DOHH2 (cell line): ENCODE data around the gene MRPS34.

ENCODE experiments used
- H3F3A ChIP-seq: fragments of 200-600 bp; sonication (generic), shearing (Covaris generic); 2 replicates; pipeline ENCODE4 v1.6.0; 2016; ENCODE audit warnings: antibody characterized with exemption, mild to moderate bottlenecking; ENCODE audit not compliant: control insufficient read depth, insufficient read depth
- H3K27ac ChIP-seq: fragments of 200-600 bp; sonication (generic); 2 replicates; pipeline ENCODE4 v1.5.1; 2014; ENCODE audit warnings: low read depth, mild to moderate bottlenecking, low read length, moderate library complexity
- H3K27me3 ChIP-seq: fragments of 200-600 bp; sonication (generic); 2 replicates; pipeline ENCODE4 v1.6.1; 2014; ENCODE audit warnings: mild to moderate bottlenecking, low read length, mixed read lengths; ENCODE audit not compliant: control insufficient read depth
- H3K36me3 ChIP-seq: fragments of 200-600 bp; sonication (generic); 2 replicates; pipeline ENCODE4 v1.6.1; 2014; ENCODE audit warnings: mild to moderate bottlenecking, low read length, moderate library complexity, mixed read lengths; ENCODE audit not compliant: control insufficient read depth
- H3K4me1 ChIP-seq: fragments of 200-600 bp; sonication (generic); 2 replicates; pipeline ENCODE4 v1.6.1; 2014; ENCODE audit warnings: mild to moderate bottlenecking, low read length, mixed read lengths; ENCODE audit not compliant: control insufficient read depth
- H3K4me2 ChIP-seq: fragments of 200-600 bp; sonication (generic); 2 replicates; pipeline ENCODE4 v1.6.0; 2014; ENCODE audit warnings: mild to moderate bottlenecking, low read length, moderate library complexity
- H3K4me3 ChIP-seq: fragments of 200-600 bp; sonication (generic); 2 replicates; pipeline ENCODE4 v1.5.1; 2014; ENCODE audit warnings: mild to moderate bottlenecking, low read length, mixed read lengths
- H3K79me2 ChIP-seq: fragments of 200-600 bp; sonication (generic); 2 replicates; pipeline ENCODE4 v1.6.1; 2014; ENCODE audit warnings: mild to moderate bottlenecking, low read length, mixed read lengths; ENCODE audit not compliant: control insufficient read depth
- H3K9me2 ChIP-seq: fragments of 200-600 bp; sonication (generic); replicated peaks from 2 replicates; pipeline ENCODE4 v1.6.1; 2014; ENCODE audit warnings: mild to moderate bottlenecking, low read length, mixed read lengths; ENCODE audit not compliant: control insufficient read depth
- H3K9me3 ChIP-seq: fragments of 200-600 bp; sonication (generic); 2 replicates; pipeline ENCODE4 v1.6.1; 2014; ENCODE audit warnings: antibody characterized with exemption, low read length, mixed read lengths; ENCODE audit not compliant: control insufficient read depth, insufficient read depth
- H4K20me1 ChIP-seq: fragments of 200-600 bp; sonication (generic); 2 replicates; pipeline ENCODE4 v1.6.0; 2014; ENCODE audit warnings: low read depth, mild to moderate bottlenecking, antibody characterized with exemption, low read length, moderate library complexity; ENCODE audit not compliant: control insufficient read depth, insufficient read depth
- EZH2phosphoT487 ChIP-seq: fragments of 200-600 bp; sonication (generic); IDR thresholded peaks from 2 replicates; pipeline ENCODE4 v1.6.1; 2017; ENCODE audit warnings: borderline replicate concordance, mild to moderate bottlenecking, antibody characterized with exemption, low read length, moderate library complexity, mixed read lengths
- TF ChIP-seq, protein P1 (sequence below): fragments of 200-600 bp; sonication (generic); IDR thresholded peaks from one replicate; pipeline ENCODE4 v1.5.1; 2014; ENCODE audit warnings: antibody characterized with exemption, mild to moderate bottlenecking, low read depth, low read length; ENCODE audit not compliant: poor library complexity, severe bottlenecking

MRPS34 gene

DNA sequence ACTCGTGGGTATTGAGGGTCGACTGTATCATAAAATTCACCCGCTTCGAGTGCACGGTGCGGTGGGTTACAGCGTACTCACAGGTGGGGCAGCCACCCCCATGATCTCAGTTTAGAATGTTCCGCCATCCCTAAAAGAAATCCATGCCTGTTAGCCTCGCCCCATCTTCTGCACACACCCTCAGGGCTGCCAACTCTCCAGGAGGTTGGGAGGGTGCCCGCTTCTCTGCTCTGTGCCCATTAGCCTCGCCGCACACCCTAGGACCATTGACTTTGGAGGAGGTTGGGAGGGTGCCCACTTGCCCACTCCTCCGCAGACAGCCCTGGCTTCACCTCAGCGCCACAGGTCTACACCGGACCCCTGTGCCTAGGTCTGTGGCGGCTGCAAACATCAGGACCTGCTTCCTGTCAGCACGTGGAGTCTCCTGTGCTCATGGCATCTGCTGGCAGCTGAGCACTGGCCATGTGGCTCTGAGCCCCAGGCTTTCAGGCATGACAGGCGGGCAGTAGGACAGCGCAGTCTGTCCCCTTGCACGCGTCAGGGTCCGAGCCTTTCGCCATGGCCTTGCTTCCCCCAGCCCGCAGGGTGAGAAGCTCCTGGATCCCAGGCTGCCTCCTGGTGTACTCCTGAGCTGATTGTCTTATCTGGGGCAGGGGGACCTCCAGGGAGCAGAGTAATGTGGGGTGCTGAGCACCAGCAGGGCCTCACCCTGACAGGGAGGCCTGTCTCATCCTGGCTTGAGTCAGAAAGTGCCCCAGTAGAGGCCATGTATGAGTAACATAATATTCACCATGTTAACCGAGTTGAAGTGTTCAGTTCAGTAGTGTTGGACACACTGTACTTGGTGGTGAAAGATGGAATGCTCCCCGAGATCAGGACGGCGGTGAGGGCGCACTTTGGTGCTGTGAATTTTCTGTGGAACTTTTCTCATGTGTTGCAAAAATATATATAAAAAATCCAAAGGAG is 23.5 kb downstream of the MRPS34 start:
- Histone ChIP-seq H3K9me3 (no peaks in the 10 kb centered on the region), H4K20me1 (no peaks in the 10 kb centered on the region), H3K4me2 (no peak overlapping the region), H3F3A (no peaks in the 10 kb centered on the region), H3K4me1 (no peaks in the 10 kb centered on the region), H3K36me3 (peaks cover 57% of the 10 kb centered on the region), H3K4me3 (no peak overlapping the region), H3K9me2 (no peaks in the 10 kb centered on the region), H3K27me3 (no peaks in the 10 kb centered on the region), H3K79me2 (no peaks in the 10 kb centered on the region), H3K27ac (no peak overlapping the region)
- no peak for TF ChIP-seq EZH2phosphoT487
- TF ChIP-seq, protein P1, sequence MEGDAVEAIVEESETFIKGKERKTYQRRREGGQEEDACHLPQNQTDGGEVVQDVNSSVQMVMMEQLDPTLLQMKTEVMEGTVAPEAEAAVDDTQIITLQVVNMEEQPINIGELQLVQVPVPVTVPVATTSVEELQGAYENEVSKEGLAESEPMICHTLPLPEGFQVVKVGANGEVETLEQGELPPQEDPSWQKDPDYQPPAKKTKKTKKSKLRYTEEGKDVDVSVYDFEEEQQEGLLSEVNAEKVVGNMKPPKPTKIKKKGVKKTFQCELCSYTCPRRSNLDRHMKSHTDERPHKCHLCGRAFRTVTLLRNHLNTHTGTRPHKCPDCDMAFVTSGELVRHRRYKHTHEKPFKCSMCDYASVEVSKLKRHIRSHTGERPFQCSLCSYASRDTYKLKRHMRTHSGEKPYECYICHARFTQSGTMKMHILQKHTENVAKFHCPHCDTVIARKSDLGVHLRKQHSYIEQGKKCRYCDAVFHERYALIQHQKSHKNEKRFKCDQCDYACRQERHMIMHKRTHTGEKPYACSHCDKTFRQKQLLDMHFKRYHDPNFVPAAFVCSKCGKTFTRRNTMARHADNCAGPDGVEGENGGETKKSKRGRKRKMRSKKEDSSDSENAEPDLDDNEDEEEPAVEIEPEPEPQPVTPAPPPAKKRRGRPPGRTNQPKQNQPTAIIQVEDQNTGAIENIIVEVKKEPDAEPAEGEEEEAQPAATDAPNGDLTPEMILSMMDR = no peak

DNA sequence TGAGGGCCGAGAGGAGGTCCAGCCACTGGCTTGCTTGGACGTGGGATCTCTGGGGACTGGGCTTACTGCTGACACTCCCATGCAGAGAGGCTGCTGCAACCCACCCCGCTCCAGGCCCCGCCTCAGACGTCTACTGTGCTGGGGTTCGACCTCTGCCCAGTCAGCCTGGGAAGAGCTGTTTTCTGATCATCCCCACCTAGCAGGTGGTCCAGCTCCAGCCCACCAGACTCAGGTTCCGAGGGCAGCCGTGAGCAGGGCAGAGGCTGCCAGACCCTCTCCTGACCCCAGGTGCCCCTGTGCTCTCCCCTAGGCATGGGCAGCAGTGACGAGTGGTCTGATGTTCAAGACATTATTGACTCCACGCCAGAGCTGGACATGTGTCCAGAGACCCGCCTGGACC is 25.0 kb downstream of the MRPS34 start:
- no peaks in the 10 kb centered on the region for H3F3A ChIP-seq
- no peak overlapping the region for H3K27ac ChIP-seq
- no peaks in the 10 kb centered on the region for H3K27me3 ChIP-seq
- no peaks in the 10 kb centered on the region for H3K9me2 ChIP-seq
- no peaks in the 10 kb centered on the region for H3K4me1 ChIP-seq
- no peak for TF ChIP-seq EZH2phosphoT487
- TF ChIP-seq, protein P1 = no peak
- peaks cover 63% of the 10 kb centered on the region for H3K36me3 ChIP-seq
- no peak overlapping the region for H3K4me2 ChIP-seq
- H3K4me3 ChIP-seq = no peak overlapping the region
- no peaks in the 10 kb centered on the region for H3K9me3 ChIP-seq
- no peaks in the 10 kb centered on the region for H3K79me2 ChIP-seq
- no peaks in the 10 kb centered on the region for H4K20me1 ChIP-seq

DNA sequence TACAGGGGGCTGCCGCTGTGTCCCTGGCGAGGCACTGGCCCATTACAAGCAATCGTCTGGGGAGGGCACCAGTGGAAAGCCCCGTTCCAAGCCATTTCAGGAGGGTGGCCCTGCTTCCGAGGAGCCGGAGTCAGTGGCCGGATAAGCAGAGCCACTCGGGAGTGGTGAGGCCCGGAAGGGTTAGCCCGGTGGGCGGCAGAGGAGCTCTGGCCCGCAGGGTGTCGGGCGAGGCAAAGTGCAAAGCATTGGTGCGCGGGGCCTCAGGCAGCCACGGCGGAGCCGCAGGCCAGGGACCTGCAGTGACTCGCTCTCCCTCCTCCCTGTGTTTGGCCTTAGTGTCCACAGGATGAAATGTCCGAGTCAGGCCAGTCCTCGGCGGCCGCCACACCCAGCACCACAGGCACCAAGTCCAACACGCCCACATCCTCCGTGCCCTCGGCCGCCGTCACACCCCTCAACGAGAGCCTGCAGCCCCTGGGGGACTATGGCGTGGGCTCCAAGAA is 26.2 kb downstream of the MRPS34 start:
- no peaks in the 10 kb centered on the region for H3K27me3 ChIP-seq
- H3K79me2 ChIP-seq = no peaks in the 10 kb centered on the region
- H3K4me2 ChIP-seq = no peak overlapping the region
- H3K36me3 ChIP-seq = peaks cover 60% of the 10 kb centered on the region
- H3K4me3 ChIP-seq = no peak overlapping the region
- H4K20me1 ChIP-seq = no peaks in the 10 kb centered on the region
- no peaks in the 10 kb centered on the region for H3K4me1 ChIP-seq
- H3F3A ChIP-seq = no peaks in the 10 kb centered on the region
- no peaks in the 10 kb centered on the region for H3K9me3 ChIP-seq
- no peak overlapping the region for H3K27ac ChIP-seq
- H3K9me2 ChIP-seq = no peaks in the 10 kb centered on the region
- TF ChIP-seq, protein P1 = no peak
- TF ChIP-seq EZH2phosphoT487 = no peak
